Astrocyte (in vitro differentiated cells and primary cell): ENCODE results near the gene CYREN. TPM values are rescaled to one million over a fixed set of nuclear protein-coding genes. Genes with fewer than 3 reads are reported as not detected.

ENCODE experiments used
- DNase-seq: peaks from one replicate; pipeline ENCODE4 v3.0.0-alpha.2; 2010; ENCODE audit warnings: low read depth
- FAIRE-seq: peaks from 2 replicates; lab custom pipeline; 2011; peaks lifted over from hg19 to GRCh38; lab: Jason Lieb, UNC
- H2AFZ ChIP-seq: 2 replicates; pipeline ENCODE4 v1.6.0; 2012; ENCODE audit warnings: low read depth, low read length, inconsistent platforms
- H3K27ac ChIP-seq: 2 replicates; pipeline ENCODE4 v1.5.1; 2011; ENCODE audit warnings: low read depth, low read length, inconsistent platforms
- H3K27me3 ChIP-seq: 2 replicates; pipeline ENCODE4 v1.6.0; 2011; ENCODE audit warnings: low read length, inconsistent platforms; ENCODE audit not compliant: insufficient read depth
- H3K36me3 ChIP-seq: 2 replicates; pipeline ENCODE4 v1.5.1; 2011; ENCODE audit warnings: low read length, inconsistent platforms; ENCODE audit not compliant: insufficient read depth
- H3K4me1 ChIP-seq: 2 replicates; pipeline ENCODE4 v1.5.1; 2011; ENCODE audit warnings: low read length, inconsistent platforms; ENCODE audit not compliant: insufficient read depth
- H3K4me2 ChIP-seq: 2 replicates; pipeline ENCODE4 v1.6.0; 2012; ENCODE audit warnings: low read length, inconsistent platforms
- H3K4me3 ChIP-seq: 2 replicates; pipeline ENCODE4 v1.5.1; 2011; ENCODE audit warnings: low read depth, mild to moderate bottlenecking, low read length, inconsistent platforms; ENCODE audit not compliant: insufficient read depth
- H3K79me2 ChIP-seq: 2 replicates; pipeline ENCODE4 v1.6.0; 2012; ENCODE audit warnings: mild to moderate bottlenecking, low read length, inconsistent platforms; ENCODE audit not compliant: insufficient read depth
- H3K9ac ChIP-seq: 2 replicates; pipeline ENCODE4 v1.6.0; 2012; ENCODE audit warnings: mild to moderate bottlenecking, low read length, inconsistent platforms
- H3K9me3 ChIP-seq: 2 replicates; pipeline ENCODE4 v1.5.1; 2012; ENCODE audit warnings: low read depth, mild to moderate bottlenecking, low read length, inconsistent platforms; ENCODE audit not compliant: insufficient read depth
- H4K20me1 ChIP-seq: 2 replicates; pipeline ENCODE4 v1.6.0; 2012; ENCODE audit warnings: low read length, inconsistent platforms; ENCODE audit not compliant: insufficient read depth
- H3K27ac Mint-ChIP-seq: one replicate; pipeline ENCODE4 v1.8.0; 2021; ENCODE audit warnings: mild to moderate bottlenecking, mixed read lengths; ENCODE audit not compliant: unreplicated experiment
- H3K27me3 Mint-ChIP-seq: one replicate; pipeline ENCODE4 v1.8.0; 2021; ENCODE audit warnings: low read depth, mixed read lengths; ENCODE audit not compliant: unreplicated experiment
- H3K36me3 Mint-ChIP-seq: one replicate; pipeline ENCODE4 v1.8.0; 2021; ENCODE audit warnings: low read depth, mixed read lengths; ENCODE audit not compliant: unreplicated experiment
- H3K4me1 Mint-ChIP-seq: one replicate; pipeline ENCODE4 v1.8.0; 2021; ENCODE audit warnings: low read depth, mixed read lengths; ENCODE audit not compliant: unreplicated experiment
- H3K4me3 Mint-ChIP-seq: one replicate; pipeline ENCODE4 v1.8.0; 2021; ENCODE audit warnings: mild to moderate bottlenecking, moderate library complexity, mixed read lengths; ENCODE audit not compliant: unreplicated experiment
- H3K9me3 Mint-ChIP-seq: one replicate; pipeline ENCODE4 v1.8.0; 2021; ENCODE audit warnings: mild to moderate bottlenecking, mixed read lengths; ENCODE audit not compliant: unreplicated experiment
- CTCF ChIP-seq: IDR thresholded peaks from 2 replicates; pipeline ENCODE4 v1.5.1; 2011; ENCODE audit warnings: low read depth, mild to moderate bottlenecking, inconsistent platforms, low read length, moderate library complexity; ENCODE audit not compliant: insufficient read depth
- EZH2 ChIP-seq: IDR thresholded peaks from 2 replicates; pipeline ENCODE4 v1.6.1; 2012; ENCODE audit warnings: mild to moderate bottlenecking, low read length, inconsistent platforms; ENCODE audit not compliant: insufficient read depth
- total RNA-seq: library from RNA; stranded (reverse); gene quantifications from 2 replicates; pipeline ENCODE4 v1.2.1, GENCODE V29; 2021

Gene CYREN
- total RNA-seq, 1 donor from 2014 or later: 31.0 TPM

GRCh38 chr7:135151533-135151932 is 19.0 kb downstream of the CYREN start:
- H3K9me3 Mint-ChIP-seq: peaks cover 19% of the 10 kb centered on the region
- DNase-seq: no peak
- no peak for FAIRE-seq
- no peaks in the 10 kb centered on the region for H4K20me1 ChIP-seq
- H2AFZ ChIP-seq: no peak overlapping the region
- no peaks in the 10 kb centered on the region for H3K79me2 ChIP-seq
- no peak for TF ChIP-seq EZH2
- no peak for TF ChIP-seq CTCF
- no peak overlapping the region for H3K27ac Mint-ChIP-seq
- H3K4me2 ChIP-seq: no peak overlapping the region
- no peaks in the 10 kb centered on the region for H3K27me3 ChIP-seq
- no peak overlapping the region for H3K27ac ChIP-seq
- H3K9me3 ChIP-seq: no peaks in the 10 kb centered on the region
- H3K36me3 Mint-ChIP-seq: peaks cover 4% of the 10 kb centered on the region
- H3K4me1 Mint-ChIP-seq: peaks cover 2% of the 10 kb centered on the region
- H3K27me3 Mint-ChIP-seq: no peaks in the 10 kb centered on the region
- no peaks in the 10 kb centered on the region for H3K36me3 ChIP-seq
- no peak overlapping the region for H3K9ac ChIP-seq
- H3K4me1 ChIP-seq: no peaks in the 10 kb centered on the region
- no peak overlapping the region for H3K4me3 ChIP-seq
- H3K4me3 Mint-ChIP-seq: no peak overlapping the region

GRCh38 chr7:135151132-135151531 is 19.4 kb downstream of the CYREN start:
- H3K27me3 Mint-ChIP-seq: no peaks in the 10 kb centered on the region
- H3K9me3 Mint-ChIP-seq: peaks cover 15% of the 10 kb centered on the region
- Histone ChIP-seq H3K9me3 (no peaks in the 10 kb centered on the region), H3K27ac (no peak overlapping the region), H3K4me1 (no peaks in the 10 kb centered on the region), H3K4me2 (no peak overlapping the region), H3K36me3 (no peaks in the 10 kb centered on the region), H3K79me2 (no peaks in the 10 kb centered on the region), H2AFZ (no peak overlapping the region), H3K27me3 (no peaks in the 10 kb centered on the region), H3K4me3 (no peak overlapping the region), H4K20me1 (no peaks in the 10 kb centered on the region), H3K9ac (no peak overlapping the region)
- FAIRE-seq (no peak), DNase-seq (no peak)
- no peak overlapping the region for H3K4me3 Mint-ChIP-seq
- H3K36me3 Mint-ChIP-seq: peaks cover under 1% of the 10 kb centered on the region
- TF ChIP-seq CTCF (no peak), EZH2 (no peak)
- no peak overlapping the region for H3K27ac Mint-ChIP-seq
- peaks cover 2% of the 10 kb centered on the region for H3K4me1 Mint-ChIP-seq

DNA sequence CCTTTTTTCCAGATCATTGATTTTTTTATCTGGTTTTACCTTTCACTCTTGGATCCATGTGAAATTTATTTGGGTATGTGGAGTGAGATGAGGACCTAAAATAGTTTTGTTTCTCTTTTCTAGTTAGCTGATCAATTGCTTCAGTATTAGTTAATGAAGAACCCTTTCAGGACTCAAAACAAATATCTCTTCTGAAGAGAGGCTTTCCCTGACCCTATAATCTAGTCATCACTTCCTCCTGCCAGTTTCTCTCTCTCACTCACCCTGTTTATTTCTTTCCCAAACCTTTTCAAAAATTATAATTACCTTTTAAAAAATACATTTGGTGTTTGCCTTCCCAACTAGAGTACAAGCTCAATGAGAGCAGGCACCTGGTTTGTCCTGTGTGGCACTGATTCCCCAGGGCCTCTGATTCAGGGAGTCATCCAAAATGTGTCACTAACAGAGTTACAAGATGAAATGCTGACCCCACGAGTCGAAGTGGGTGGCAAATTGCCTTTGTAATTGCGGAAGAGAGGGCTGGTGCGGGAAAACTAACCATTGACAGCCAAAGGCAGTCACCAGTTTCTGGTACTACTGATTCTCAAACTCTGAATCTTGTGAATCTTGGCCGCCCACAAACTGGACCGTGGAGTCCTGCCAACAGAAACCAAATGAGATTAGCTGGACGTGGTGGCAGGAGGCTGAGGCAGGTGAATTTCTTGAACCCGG is 20.3 kb downstream of the CYREN start:
- Histone ChIP-seq H2AFZ (no peak overlapping the region), H3K79me2 (no peaks in the 10 kb centered on the region), H3K9me3 (no peaks in the 10 kb centered on the region), H3K36me3 (no peaks in the 10 kb centered on the region), H3K4me3 (no peak overlapping the region), H3K9ac (no peak overlapping the region), H4K20me1 (no peaks in the 10 kb centered on the region), H3K27me3 (no peaks in the 10 kb centered on the region), H3K4me1 (no peaks in the 10 kb centered on the region), H3K4me2 (no peak overlapping the region), H3K27ac (no peak overlapping the region)
- Mint-ChIP-seq H3K36me3 (no peaks in the 10 kb centered on the region), H3K4me3 (no peak overlapping the region), H3K27ac (no peak overlapping the region), H3K9me3 (peaks cover 9% of the 10 kb centered on the region), H3K4me1 (peaks cover 2% of the 10 kb centered on the region), H3K27me3 (no peaks in the 10 kb centered on the region)
- DNase-seq (no peak), FAIRE-seq (no peak)
- TF ChIP-seq EZH2: no peak
- TF ChIP-seq CTCF: no peak
